H1 (cell line): ENCODE results near the gene PDE8B. TPM values are rescaled to one million over a fixed set of nuclear protein-coding genes. Genes with fewer than 3 reads are reported as not detected.

ENCODE experiments used
- CTCF ChIA-PET: fragments of 300-600 bp; sonication (Branson Sonifier 250); formaldehyde crosslinking; loops from one replicate; lab custom pipeline; 2021; ENCODE audit not compliant: partially characterized antibody; lab: Charles Lee
- POLR2A ChIA-PET: fragments of 300-600 bp; sonication (Branson Sonifier 250); formaldehyde crosslinking; loops from one replicate; lab custom pipeline; 2021; ENCODE audit warnings: inconsistent platforms; ENCODE audit not compliant: partially characterized antibody; lab: Charles Lee
- DNase-seq, 2 experiments: peaks; one replicate each; pipeline versions ENCODE4 v3.0.0 to v3.0.0-alpha.2; 2010 to 2022; ENCODE audit warnings: low spot score in 2 of 2, low read depth in 1 of 2, mixed read lengths in 1 of 2
- FAIRE-seq: peaks from 2 replicates; lab custom pipeline; 2011; peaks lifted over from hg19 to GRCh38; lab: Jason Lieb, UNC
- H2AFZ ChIP-seq: 2 replicates; pipeline ENCODE4 v1.8.1; 2012; ENCODE audit warnings: low read length, inconsistent platforms
- H2AK5ac ChIP-seq: 2 replicates; pipeline ENCODE4 v1.6.1; 2013; ENCODE audit warnings: low read depth, low read length
- H2BK120ac ChIP-seq: replicated peaks from 2 replicates; pipeline ENCODE3; 2013; ENCODE audit warnings: low read depth, low read length, inconsistent platforms
- H2BK12ac ChIP-seq: 2 replicates; pipeline ENCODE4 v1.6.1; 2013; ENCODE audit warnings: low read depth, low read length
- H2BK15ac ChIP-seq: 2 replicates; pipeline ENCODE4 v1.6.1; 2013; ENCODE audit warnings: low read length
- H2BK20ac ChIP-seq: 2 replicates; pipeline ENCODE4 v1.6.1; 2013; ENCODE audit warnings: low read length
- H2BK5ac ChIP-seq: 2 replicates; pipeline ENCODE4 v1.6.1; 2013; ENCODE audit warnings: low read depth, low read length
- H3K14ac ChIP-seq: 2 replicates; pipeline ENCODE4 v1.6.1; 2013; ENCODE audit warnings: inconsistent platforms; ENCODE audit not compliant: insufficient read length
- H3K18ac ChIP-seq: 2 replicates; pipeline ENCODE4 v1.6.1; 2013; ENCODE audit warnings: low read length; ENCODE audit errors: extremely low read depth
- H3K23ac ChIP-seq: 2 replicates; pipeline ENCODE4 v1.6.1; 2013; ENCODE audit warnings: inconsistent platforms; ENCODE audit not compliant: insufficient read length
- H3K23me2 ChIP-seq: 2 replicates; pipeline ENCODE4 v1.6.1; 2013; ENCODE audit warnings: low read depth, low read length
- H3K27ac ChIP-seq: 2 replicates; pipeline ENCODE4 v1.6.1; 2011; ENCODE audit warnings: low read depth, low read length, inconsistent platforms
- H3K27me3 ChIP-seq, 4 experiments: replicated peaks in 1 of 4; 1 replicate in 1 of 4; 2 replicates in 3 of 4; pipeline versions ENCODE4 v1.6.1 to v1.8.1; 2011 to 2013; ENCODE audit warnings: low read length in 3 of 4, mild to moderate bottlenecking in 3 of 4, inconsistent platforms in 2 of 4, mixed read lengths in 2 of 4, moderate library complexity in 1 of 4; ENCODE audit not compliant: control insufficient read depth in 3 of 4, insufficient read depth in 3 of 4; ENCODE audit errors: extremely low read depth in 1 of 4
- H3K36me3 ChIP-seq, 4 experiments: 2 replicates each; pipeline versions ENCODE4 v1.6.1 to v1.8.1; 2011 to 2013; ENCODE audit warnings: mild to moderate bottlenecking in 4 of 4, low read length in 3 of 4, moderate library complexity in 2 of 4, control low read depth in 1 of 4, inconsistent platforms in 1 of 4; ENCODE audit not compliant: insufficient read depth in 4 of 4, control insufficient read depth in 2 of 4
- H3K4ac ChIP-seq: replicated peaks from 2 replicates; pipeline ENCODE3; 2013; ENCODE audit warnings: low read length, low read depth, mixed read lengths, inconsistent platforms; ENCODE audit not compliant: insufficient read length
- H3K4me1 ChIP-seq, 4 experiments: replicated peaks in 1 of 4; 1 replicate in 1 of 4; 2 replicates in 3 of 4; pipeline versions ENCODE4 v1.6.1 to v1.8.1; 2011 to 2013; ENCODE audit warnings: low read length in 3 of 4, inconsistent platforms in 2 of 4, mixed read lengths in 1 of 4; ENCODE audit not compliant: insufficient read depth in 4 of 4, control insufficient read depth in 3 of 4
- H3K4me2 ChIP-seq, 2 experiments: 2 replicates each; pipeline versions ENCODE4 v1.6.1 to v1.8.1; 2011 to 2013; ENCODE audit warnings: low read depth in 2 of 2, low read length in 2 of 2, control low read depth in 1 of 2, inconsistent platforms in 1 of 2, mild to moderate bottlenecking in 1 of 2; ENCODE audit not compliant: insufficient read depth in 1 of 2
- H3K4me3 ChIP-seq, 4 experiments: fragments of 200-600, 300-600 bp in 1 of 4; sonication (generic), shearing (Covaris generic), sonication (Bioruptor Twin) in 1 of 4; 2 replicates each; pipeline versions ENCODE4 v1.5.1 to v1.8.1; 2011 to 2016; ENCODE audit warnings: low read length in 4 of 4, low read depth in 3 of 4, control low read depth in 2 of 4, inconsistent platforms in 2 of 4, mild to moderate bottlenecking in 2 of 4, mixed read lengths in 1 of 4, moderate library complexity in 1 of 4; ENCODE audit not compliant: insufficient read depth in 2 of 4; ENCODE audit errors: extremely low read depth in 1 of 4
- H3K56ac ChIP-seq: replicated peaks from 2 replicates; pipeline ENCODE3; 2013; ENCODE audit warnings: low read depth, mild to moderate bottlenecking, mixed read lengths, low read length, inconsistent platforms; ENCODE audit not compliant: insufficient read length
- H3K79me1 ChIP-seq: 2 replicates; pipeline ENCODE4 v1.6.1; 2013; ENCODE audit warnings: low read depth, low read length, control low read depth
- H3K79me2 ChIP-seq, 2 experiments: 2 replicates each; pipeline versions ENCODE4 v1.6.1 to v1.8.1; 2012 to 2013; ENCODE audit warnings: low read length in 2 of 2, mild to moderate bottlenecking in 2 of 2, inconsistent platforms in 1 of 2; ENCODE audit not compliant: insufficient read depth in 2 of 2, control insufficient read depth in 1 of 2
- H3K9ac ChIP-seq, 4 experiments: replicated peaks in 1 of 4; 1 replicate in 1 of 4; 2 replicates in 3 of 4; pipeline versions ENCODE4 v1.6.1 to v1.8.1; 2011 to 2013; ENCODE audit warnings: low read depth in 3 of 4, low read length in 3 of 4, control low read depth in 2 of 4, mild to moderate bottlenecking in 2 of 4, moderate library complexity in 2 of 4, inconsistent platforms in 1 of 4; ENCODE audit errors: extremely low read depth in 1 of 4
- H3K9me3 ChIP-seq, 2 experiments: 2 replicates each; pipeline versions ENCODE4 v1.6.1 to v1.8.1; 2012 to 2013; ENCODE audit warnings: mild to moderate bottlenecking in 2 of 2, moderate library complexity in 2 of 2, control low read depth in 1 of 2, inconsistent platforms in 1 of 2, low read depth in 1 of 2, low read length in 1 of 2, mixed read lengths in 1 of 2; ENCODE audit not compliant: insufficient read depth in 2 of 2
- H4K20me1 ChIP-seq, 2 experiments: replicated peaks in 1 of 2; 2 replicates each; pipeline versions ENCODE3 to v1.8.1; 2011 to 2013; ENCODE audit warnings: inconsistent platforms in 2 of 2, low read length in 2 of 2, mild to moderate bottlenecking in 1 of 2; ENCODE audit not compliant: insufficient read depth in 2 of 2, control insufficient read depth in 1 of 2
- H4K5ac ChIP-seq: 2 replicates; pipeline ENCODE4 v1.6.1; 2013; ENCODE audit warnings: low read length, low read depth, mixed read lengths, inconsistent platforms; ENCODE audit not compliant: insufficient read length
- H4K8ac ChIP-seq: 2 replicates; pipeline ENCODE4 v1.8.0; 2013; ENCODE audit warnings: mild to moderate bottlenecking, moderate library complexity, low read length, inconsistent platforms; ENCODE audit not compliant: insufficient read depth; ENCODE audit errors: extremely low read depth
- H4K91ac ChIP-seq: replicated peaks from 2 replicates; pipeline ENCODE3; 2013; ENCODE audit warnings: low read length, mixed read lengths, inconsistent platforms; ENCODE audit not compliant: insufficient read length
- CTBP2 ChIP-seq: IDR thresholded peaks from 2 replicates; pipeline ENCODE4 v1.7.0; 2011; ENCODE audit warnings: borderline replicate concordance, mild to moderate bottlenecking, moderate library complexity, mixed read lengths, low read length; ENCODE audit not compliant: insufficient read depth, insufficient read length
- GTF2F1 ChIP-seq: IDR thresholded peaks from 2 replicates; pipeline ENCODE4 v1.6.1; 2012; ENCODE audit warnings: low read depth, low read length, improper control_type of control experiment, borderline replicate concordance
- POLR2AphosphoS5 ChIP-seq: IDR thresholded peaks from 2 replicates; pipeline ENCODE4 v1.6.1; 2011; ENCODE audit warnings: low read depth, low read length
- SIRT6 ChIP-seq: IDR thresholded peaks from one replicate; pipeline ENCODE4 v1.7.1; 2012; ENCODE audit warnings: low read length, inconsistent platforms
- SP1 ChIP-seq: IDR thresholded peaks from 2 replicates; pipeline ENCODE4 v1.6.1; 2011; ENCODE audit warnings: low read depth, low read length
- TEAD4 ChIP-seq: IDR thresholded peaks from 2 replicates; pipeline ENCODE4 v1.6.1; 2012; ENCODE audit warnings: low read depth, low read length, inconsistent platforms, mixed read lengths
- WGBS, 2 experiments: shearing (Covaris generic) in 1 of 2; methylation state at CpG; one replicate each; pipeline versions ENCODE4 v1.1.6 to v1.1.7; 2013 to 2015; ENCODE audit warnings: low lambda C conversion rate in 2 of 2, mixed read lengths in 2 of 2, inconsistent platforms in 1 of 2, low coverage in 1 of 2, missing lambda C conversion rate in 1 of 2; ENCODE audit not compliant: insufficient replicate concordance in 2 of 2, insufficient coverage in 1 of 2, insufficient read length in 1 of 2; ENCODE audit errors: extremely low coverage in 1 of 2, missing lambda C conversion rate in 1 of 2; 5-methylcytosine and 5-hydroxymethylcytosine counted together
- polyA plus RNA-seq, 7 experiments: library from polyadenylated mRNA; depleted of rRNA in 3 of 7; stranded (reverse) in 5 of 7; unstranded in 2 of 7; fragments of >200 nt in 5 of 7; fragments of 200-250 nt in 2 of 7; gene quantifications; 1 replicate in 5 of 7; 2 replicates in 1 of 7; 4 replicates in 1 of 7; pipeline versions ENCODE4 v1.2.1 to v1.2.3, GENCODE V29; 2011 to 2013; ENCODE audit warnings: missing spikeins in 2 of 7, mixed read lengths in 2 of 7
- total RNA-seq: library from RNA; stranded (reverse); fragmentation: NEBNext Ultra II Directional; extraction: Animal tissue kit (Norgen Biotek cat#: 25700); gene quantifications from 2 replicates; pipeline ENCODE4 v1.2.1, GENCODE V29; 2021

Gene PDE8B
- total and polyA plus RNA-seq, 2 of the 8 experiments (the other 6 are each of a cell fraction or from before 2014, with no cell fraction given): 0.32 to 1.1 TPM

GRCh38 chr5:77163453-77163852, 47.0 kb upstream of the PDE8B start:
- no peak overlapping the region for H3K4me3 ChIP-seq
- no peak overlapping the region for H3K27ac ChIP-seq
- H2BK12ac ChIP-seq: no peak overlapping the region
- H3K4me2 ChIP-seq: no peak overlapping the region
- CTCF ChIA-PET: interaction anchor here (1.1 to 2.2 kb wide), 4 partner anchors 8 to 20 kb away, joined by 3 to 7 read pairs (median 6); no protein-coding TSS in a partner anchor
- no peaks in the 10 kb centered on the region for H3K23me2 ChIP-seq
- no peak overlapping the region for H4K8ac ChIP-seq
- 91% methylated on average over 2 of the region's 2 CpGs; no CpG with 5 or more reads in 1 of the 2 experiments for WGBS, 2 experiments
- TF ChIP-seq CTBP2 (no peak), POLR2AphosphoS5 (no peak), SP1 (no peak), TEAD4 (no peak), GTF2F1 (no peak), SIRT6 (no peak)
- H3K27me3 ChIP-seq: no peaks in the 10 kb centered on the region
- no peak overlapping the region for H4K5ac ChIP-seq
- H4K91ac ChIP-seq: no peak overlapping the region
- peaks cover 0 to 2% of the 10 kb centered on the region in 2 experiments; a peak in 1 of 4 replicates for H3K9me3 ChIP-seq
- H3K36me3 ChIP-seq: no peaks in the 10 kb centered on the region
- H3K18ac ChIP-seq: no peak overlapping the region
- no peak overlapping the region for H2BK15ac ChIP-seq
- no peak overlapping the region for H2AFZ ChIP-seq
- no peak overlapping the region for H3K23ac ChIP-seq
- no peak overlapping the region for H2BK5ac ChIP-seq
- POLR2A ChIA-PET: no interaction called here
- no peak overlapping the region for H2AK5ac ChIP-seq
- no peaks in the 10 kb centered on the region for H3K4me1 ChIP-seq
- H3K9ac ChIP-seq: no peak overlapping the region
- no peak for FAIRE-seq
- no peak overlapping the region for H2BK20ac ChIP-seq
- no peak overlapping the region for H3K4ac ChIP-seq
- no peaks in the 10 kb centered on the region for H3K79me1 ChIP-seq
- H3K14ac ChIP-seq: no peak overlapping the region
- H2BK120ac ChIP-seq: no peak overlapping the region
- H3K79me2 ChIP-seq: no peaks in the 10 kb centered on the region
- DNase-seq: no peak
- H4K20me1 ChIP-seq: no peaks in the 10 kb centered on the region
- H3K56ac ChIP-seq: no peak overlapping the region
